ENCODE results near the gene KCNJ11.

The KCNJ11 gene

DNA sequence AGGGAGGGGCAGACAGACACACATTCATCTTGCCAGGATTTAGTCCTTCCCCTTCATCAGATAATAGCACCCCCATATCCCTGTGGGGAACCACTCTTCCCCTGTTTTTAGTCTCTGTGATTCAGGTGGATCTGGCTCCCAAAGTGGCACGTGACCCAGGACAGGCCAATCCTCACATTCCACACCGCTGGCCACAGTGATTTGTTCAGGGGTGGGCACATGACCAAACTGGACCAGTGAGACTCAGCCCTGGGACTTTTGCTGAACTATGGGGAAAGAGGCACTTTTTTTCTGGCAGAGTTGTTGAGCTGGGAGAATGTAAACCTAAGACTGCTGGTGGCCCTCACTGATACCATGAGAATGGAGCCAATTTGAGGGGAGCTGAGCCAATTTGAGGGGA, 19.1 kb upstream of the KCNJ11 start:
- no peak overlapping the region for H3K9ac ChIP-seq (ENCODE audit: low read length)
- no peak overlapping the region for H2AFZ ChIP-seq (ENCODE audit: low read length)
- H3K4me3 ChIP-seq (ENCODE audit: low read depth, low read length, poor library complexity, severe bottlenecking): no peak overlapping the region
- no peak overlapping the region for H3K4me2 ChIP-seq (ENCODE audit: low read length)
- TF ChIP-seq, protein P1, sequence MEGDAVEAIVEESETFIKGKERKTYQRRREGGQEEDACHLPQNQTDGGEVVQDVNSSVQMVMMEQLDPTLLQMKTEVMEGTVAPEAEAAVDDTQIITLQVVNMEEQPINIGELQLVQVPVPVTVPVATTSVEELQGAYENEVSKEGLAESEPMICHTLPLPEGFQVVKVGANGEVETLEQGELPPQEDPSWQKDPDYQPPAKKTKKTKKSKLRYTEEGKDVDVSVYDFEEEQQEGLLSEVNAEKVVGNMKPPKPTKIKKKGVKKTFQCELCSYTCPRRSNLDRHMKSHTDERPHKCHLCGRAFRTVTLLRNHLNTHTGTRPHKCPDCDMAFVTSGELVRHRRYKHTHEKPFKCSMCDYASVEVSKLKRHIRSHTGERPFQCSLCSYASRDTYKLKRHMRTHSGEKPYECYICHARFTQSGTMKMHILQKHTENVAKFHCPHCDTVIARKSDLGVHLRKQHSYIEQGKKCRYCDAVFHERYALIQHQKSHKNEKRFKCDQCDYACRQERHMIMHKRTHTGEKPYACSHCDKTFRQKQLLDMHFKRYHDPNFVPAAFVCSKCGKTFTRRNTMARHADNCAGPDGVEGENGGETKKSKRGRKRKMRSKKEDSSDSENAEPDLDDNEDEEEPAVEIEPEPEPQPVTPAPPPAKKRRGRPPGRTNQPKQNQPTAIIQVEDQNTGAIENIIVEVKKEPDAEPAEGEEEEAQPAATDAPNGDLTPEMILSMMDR (IDR thresholded peaks at IDR 0.05; ENCODE audit: low read length): no peak
- no peak for TF ChIP-seq EZH2 (IDR thresholded peaks at IDR 0.05; ENCODE audit: borderline replicate concordance, low read length)
- H3F3A ChIP-seq (ENCODE audit: insufficient read depth, low read length): no peaks in the 10 kb centered on the region
- no peak overlapping the region for H3K27ac ChIP-seq (ENCODE audit: low read depth, low read length, poor library complexity, severe bottlenecking)
- no peaks in the 10 kb centered on the region for H3K27me3 ChIP-seq (ENCODE audit: insufficient read depth, low read length)
- no peaks in the 10 kb centered on the region for H3K36me3 ChIP-seq (ENCODE audit: insufficient read depth, low read length)
- no peaks in the 10 kb centered on the region for H3K9me3 ChIP-seq (ENCODE audit: low read length)
- no peaks in the 10 kb centered on the region for H3K9me2 ChIP-seq (ENCODE audit: low read depth, low read length)
- no peaks in the 10 kb centered on the region for H3K79me2 ChIP-seq (ENCODE audit: insufficient read depth, low read length)
- H4K20me1 ChIP-seq (ENCODE audit: insufficient read depth, low read length): no peaks in the 10 kb centered on the region
- peaks cover 20% of the 10 kb centered on the region for H3K4me1 ChIP-seq (ENCODE audit: insufficient read depth, low read length, severe bottlenecking)

DNA sequence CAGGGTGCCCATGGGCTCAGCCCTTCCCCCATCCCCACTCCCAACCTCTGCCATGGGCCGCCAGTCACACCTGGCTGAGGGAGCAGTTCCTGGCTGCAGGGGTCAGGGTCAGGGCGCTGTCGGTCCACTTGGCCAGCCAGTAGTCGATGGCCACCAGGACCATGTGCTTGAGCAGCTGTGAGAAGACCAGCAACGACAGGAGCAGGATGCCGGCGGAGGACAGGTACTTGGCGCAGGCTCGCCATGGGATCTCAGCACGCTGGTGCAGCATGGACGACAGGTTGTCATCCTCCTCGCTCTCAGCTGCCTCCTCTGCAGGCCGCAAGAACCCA, 18.3 kb upstream of the KCNJ11 start:
- Histone ChIP-seq H3K9ac (ENCODE audit: low read length) (no peak overlapping the region), H3K27me3 (ENCODE audit: insufficient read depth, low read length) (no peaks in the 10 kb centered on the region), H3F3A (ENCODE audit: insufficient read depth, low read length) (no peaks in the 10 kb centered on the region), H3K4me3 (ENCODE audit: low read depth, low read length, poor library complexity, severe bottlenecking) (no peak overlapping the region), H3K27ac (ENCODE audit: low read depth, low read length, poor library complexity, severe bottlenecking) (no peak overlapping the region), H2AFZ (ENCODE audit: low read length) (no peak overlapping the region), H3K79me2 (ENCODE audit: insufficient read depth, low read length) (no peaks in the 10 kb centered on the region), H3K4me2 (ENCODE audit: low read length) (no peak overlapping the region), H4K20me1 (ENCODE audit: insufficient read depth, low read length) (no peaks in the 10 kb centered on the region), H3K4me1 (ENCODE audit: insufficient read depth, low read length, severe bottlenecking) (peaks cover 20% of the 10 kb centered on the region), H3K36me3 (ENCODE audit: insufficient read depth, low read length) (no peaks in the 10 kb centered on the region), H3K9me3 (ENCODE audit: low read length) (no peaks in the 10 kb centered on the region), H3K9me2 (ENCODE audit: low read depth, low read length) (no peaks in the 10 kb centered on the region)
- TF ChIP-seq, protein P1 (IDR thresholded peaks at IDR 0.05; ENCODE audit: low read length): no peak
- no peak for TF ChIP-seq EZH2 (IDR thresholded peaks at IDR 0.05; ENCODE audit: borderline replicate concordance, low read length)

DNA sequence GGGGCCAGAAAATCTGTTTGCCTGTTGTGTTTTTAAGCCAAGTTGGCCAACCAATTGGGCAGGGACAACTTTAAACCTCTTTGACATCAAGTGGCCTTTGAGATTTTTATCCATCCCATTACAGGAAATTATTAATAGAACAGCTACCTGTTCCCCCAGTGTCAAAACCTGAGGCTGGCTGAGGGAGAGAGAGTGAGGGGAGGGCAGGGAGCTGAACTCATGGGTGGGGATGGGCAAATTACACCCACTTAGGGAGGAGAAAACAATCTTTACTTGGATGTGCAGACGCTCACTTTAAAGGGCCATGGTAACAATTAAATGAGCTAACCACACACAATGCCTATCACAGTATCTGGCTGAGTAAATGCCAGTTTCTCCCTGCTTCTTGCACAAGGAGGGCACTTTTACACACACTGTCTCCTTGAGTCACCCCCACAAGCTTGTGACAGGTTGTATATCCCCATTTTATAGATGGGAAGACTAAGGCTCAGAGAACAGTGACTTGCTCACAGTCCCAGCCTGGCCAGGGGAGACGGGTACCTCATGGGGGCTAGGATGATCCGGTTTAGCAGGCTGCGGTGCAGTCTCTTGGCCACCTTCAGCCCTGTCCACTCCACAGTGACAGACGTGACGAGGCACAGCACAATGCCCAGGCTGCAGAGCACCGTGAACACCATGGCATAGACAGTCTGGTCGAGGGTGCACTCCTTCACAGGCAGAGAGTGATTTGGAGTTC, 17.8 kb upstream of the KCNJ11 start:
- Histone ChIP-seq H3K4me3 (ENCODE audit: low read depth, low read length, poor library complexity, severe bottlenecking) (no peak overlapping the region), H3K36me3 (ENCODE audit: insufficient read depth, low read length) (no peaks in the 10 kb centered on the region), H3K9me2 (ENCODE audit: low read depth, low read length) (no peaks in the 10 kb centered on the region), H3K27me3 (ENCODE audit: insufficient read depth, low read length) (no peaks in the 10 kb centered on the region), H4K20me1 (ENCODE audit: insufficient read depth, low read length) (no peaks in the 10 kb centered on the region), H3K27ac (ENCODE audit: low read depth, low read length, poor library complexity, severe bottlenecking) (no peak overlapping the region), H3K79me2 (ENCODE audit: insufficient read depth, low read length) (no peaks in the 10 kb centered on the region), H3F3A (ENCODE audit: insufficient read depth, low read length) (no peaks in the 10 kb centered on the region), H2AFZ (ENCODE audit: low read length) (peak overlapping the region; percentile 97; the same call in 1 of the 2 replicates), H3K9me3 (ENCODE audit: low read length) (no peaks in the 10 kb centered on the region), H3K9ac (ENCODE audit: low read length) (no peak overlapping the region), H3K4me2 (ENCODE audit: low read length) (no peak overlapping the region), H3K4me1 (ENCODE audit: insufficient read depth, low read length, severe bottlenecking) (peaks cover 23% of the 10 kb centered on the region)
- TF ChIP-seq, protein P1 (IDR thresholded peaks at IDR 0.05; ENCODE audit: low read length): no peak
- no peak for TF ChIP-seq EZH2 (IDR thresholded peaks at IDR 0.05; ENCODE audit: borderline replicate concordance, low read length)

All from OCI-LY1 (cell line).